ENCODE data around the gene MRPL55. TPM values are rescaled to one million over a fixed set of nuclear protein-coding genes. Genes with fewer than 3 reads are reported as not detected.

The MRPL55 gene
- total RNA-seq, 4 donors from 2014 or later: 70.1 to 99.6 (median 80.8) TPM

- Histone ChIP-seq H3K4me3 (no peak overlapping the region), H3K4me1 (peaks cover 0 to 9% (median 0%) of the 10 kb centered on the region in 4 donors), H3K27ac (no peak overlapping the region), H3K36me3 (no peaks in the 10 kb centered on the region), H3K9me3 (no peaks in the 10 kb centered on the region), H3K27me3 (no peaks in the 10 kb centered on the region)
- peak in 1 of 3 donors; percentile 31 for DNase-seq
- TF ChIP-seq POLR2A (IDR thresholded peaks at IDR 0.05) (no peak), CTCF (IDR thresholded peaks at IDR 0.05) (no peak)
Observed at GRCh38 chr1:228155596-228156514, 46.8 kb upstream of the MRPL55 start.

- Histone ChIP-seq H3K27me3 (no peaks in the 10 kb centered on the region), H3K4me1 (peaks cover 0 to 19% (median 0%) of the 10 kb centered on the region in 4 donors), H3K4me3 (no peak overlapping the region), H3K9me3 (no peaks in the 10 kb centered on the region), H3K36me3 (no peaks in the 10 kb centered on the region), H3K27ac (no peak overlapping the region)
- peak in 1 of 3 donors; percentile 46 for DNase-seq
- no peak for TF ChIP-seq CTCF (IDR thresholded peaks at IDR 0.05)
Observed at GRCh38 chr1:228154670-228155571, 45.8 kb upstream of the MRPL55 start.

- DNase-seq: no peak
Observed at GRCh38 chr1:228154021-228154669, 45.0 kb upstream of the MRPL55 start.

GRCh38 chr1:228152918-228153258, 43.8 kb upstream of the MRPL55 start:
- no peaks in the 10 kb centered on the region for H3K9me3 ChIP-seq
- H3K27me3 ChIP-seq: no peaks in the 10 kb centered on the region
- DNase-seq: peak in 1 of 3 donors; percentile 38
- peaks cover 0 to 32% (median 0%) of the 10 kb centered on the region in 4 donors for H3K4me1 ChIP-seq
- TF ChIP-seq CTCF (IDR thresholded peaks at IDR 0.05) (no peak), POLR2A (IDR thresholded peaks at IDR 0.05) (no peak)
- H3K36me3 ChIP-seq: peaks cover 0 to 13% (median 0%) of the 10 kb centered on the region in 3 donors
- no peak overlapping the region for H3K4me3 ChIP-seq
- no peak overlapping the region for H3K27ac ChIP-seq

More at GRCh38 chr1:228154021-228154669, 45.0 kb upstream of the MRPL55 start:
- no peaks in the 10 kb centered on the region for H3K27me3 ChIP-seq
- H3K4me1 ChIP-seq: peaks cover 0 to 26% (median 0%) of the 10 kb centered on the region in 4 donors
- H3K9me3 ChIP-seq: no peaks in the 10 kb centered on the region
- peaks cover 0 to under 1% (median 0%) of the 10 kb centered on the region in 3 donors for H3K36me3 ChIP-seq
- H3K4me3 ChIP-seq: no peak overlapping the region
- H3K27ac ChIP-seq: no peak overlapping the region
- TF ChIP-seq CTCF (IDR thresholded peaks at IDR 0.05): no peak
- TF ChIP-seq POLR2A (IDR thresholded peaks at IDR 0.05): no peak

Measured in Peyer's patch (tissue), 4 donors.